Left lung (tissue), 10 donors: ENCODE data around the gene AMBRA1. TPM values are rescaled to one million over a fixed set of nuclear protein-coding genes. Genes with fewer than 3 reads are reported as not detected.

Source experiments
- ATAC-seq: fragments of 200-7000 bp; cut with Tn5 transposase; one replicate; pipeline ENCODE4 v1.9.1; 2020; ENCODE audit warnings: moderate library complexity
- DNase-seq, 4 donors: peaks; one replicate each; pipeline ENCODE4 v3.0.0-alpha.2; 2013 to 2020
- H3K27ac ChIP-seq, 2 donors: fragments of 200-600 bp; sonication (generic) in 1 of 2; one replicate each; pipeline versions ENCODE4 v1.5.0 to v1.8.0; 2020 to 2021
- H3K27me3 ChIP-seq, 2 donors: fragments of 200-600 bp; sonication (generic) in 1 of 2; one replicate each; pipeline versions ENCODE4 v1.5.0 to v1.8.0; 2020 to 2021
- H3K36me3 ChIP-seq, 2 donors: fragments of 200-600 bp; sonication (generic) in 1 of 2; one replicate each; pipeline versions ENCODE4 v1.5.0 to v1.8.0; 2020 to 2021
- H3K4me1 ChIP-seq, 2 donors: fragments of 200-600 bp; one replicate each; pipeline ENCODE4 v1.8.0; 2021
- H3K4me3 ChIP-seq, 2 donors: fragments of 200-600 bp; sonication (generic) in 1 of 2; one replicate each; pipeline versions ENCODE4 v1.5.0 to v1.8.0; 2020 to 2021; ENCODE audit warnings: mild to moderate bottlenecking in 1 of 2
- H3K9me3 ChIP-seq, 2 donors: fragments of 200-600 bp; sonication (generic) in 1 of 2; one replicate each; pipeline versions ENCODE4 v1.5.0 to v1.8.0; 2020 to 2021
- intact Hi-C, 2 donors: fragments of 100-400 bp; cut with DNase I; formaldehyde crosslinking; loops; one replicate each; pipeline versions ENCODE4 v1.11.2 to v1.14.2; 2022
- polyA plus RNA-seq, 6 donors: library from polyadenylated mRNA; unstranded; fragments of 120-200 nt; gene quantifications; one replicate each; pipeline ENCODE4 v1.2.1, GENCODE V29; 2013; ENCODE audit not compliant: insufficient read length in 6 of 6
- total RNA-seq, 2 donors: library from RNA; stranded (reverse); fragmentation: NEBNext Ultra II Directional; extraction: Animal tissue kit (Norgen Biotek cat#: 25700); gene quantifications; one replicate each; pipeline ENCODE4 v1.2.1, GENCODE V29; 2021
- TF ChIP-seq, protein P1 (sequence below), 2 donors: fragments of 200-600 bp; sonication (generic) in 1 of 2; IDR thresholded peaks; one replicate each; pipeline versions ENCODE4 v1.5.0 to v1.8.0; 2021; ENCODE audit warnings: antibody characterized with exemption in 2 of 2
- donor health status: DM: no; HTN: yes; CAD: no.
- donor health status: DM: no; HTN: no; CAD: no.

Gene AMBRA1
- total and polyA plus RNA-seq, 8 donors: 20.4 to 28.2 (median 23.7) TPM

DNA sequence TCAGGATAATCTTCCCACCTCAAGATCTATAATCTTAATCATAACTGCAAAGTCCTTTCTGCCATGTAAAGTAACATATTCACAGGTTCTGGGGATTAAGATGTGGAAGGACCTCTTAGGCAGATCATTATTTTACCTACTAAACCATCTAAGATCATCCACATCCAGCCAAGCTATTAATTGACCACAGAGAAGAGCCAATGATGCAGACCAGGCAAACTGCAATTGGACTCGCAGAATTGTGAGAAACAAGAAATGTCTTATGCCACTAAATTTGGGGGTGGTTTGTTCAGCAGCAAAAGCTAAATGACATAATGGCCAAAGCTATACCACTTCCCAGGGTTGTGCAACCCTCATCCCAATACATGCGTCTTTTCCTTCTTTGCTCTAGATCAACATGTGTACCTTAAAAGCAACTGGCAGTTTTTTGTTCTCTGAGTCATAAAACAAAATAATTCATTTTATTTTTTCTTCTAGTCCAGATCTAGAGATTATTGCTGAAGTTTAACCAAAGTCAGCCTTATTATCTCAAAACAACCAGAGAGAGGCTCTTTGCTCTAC lies 113.6 kb downstream of the AMBRA1 start:
- Histone ChIP-seq H3K4me1 (no peaks in the 10 kb centered on the region), H3K4me3 (no peak overlapping the region), H3K9me3 (no peaks in the 10 kb centered on the region), H3K36me3 (peaks cover 0 to 11% of the 10 kb centered on the region in 2 donors), H3K27ac (no peak overlapping the region), H3K27me3 (no peaks in the 10 kb centered on the region)
- no peak for ATAC-seq
- TF ChIP-seq, protein P1, sequence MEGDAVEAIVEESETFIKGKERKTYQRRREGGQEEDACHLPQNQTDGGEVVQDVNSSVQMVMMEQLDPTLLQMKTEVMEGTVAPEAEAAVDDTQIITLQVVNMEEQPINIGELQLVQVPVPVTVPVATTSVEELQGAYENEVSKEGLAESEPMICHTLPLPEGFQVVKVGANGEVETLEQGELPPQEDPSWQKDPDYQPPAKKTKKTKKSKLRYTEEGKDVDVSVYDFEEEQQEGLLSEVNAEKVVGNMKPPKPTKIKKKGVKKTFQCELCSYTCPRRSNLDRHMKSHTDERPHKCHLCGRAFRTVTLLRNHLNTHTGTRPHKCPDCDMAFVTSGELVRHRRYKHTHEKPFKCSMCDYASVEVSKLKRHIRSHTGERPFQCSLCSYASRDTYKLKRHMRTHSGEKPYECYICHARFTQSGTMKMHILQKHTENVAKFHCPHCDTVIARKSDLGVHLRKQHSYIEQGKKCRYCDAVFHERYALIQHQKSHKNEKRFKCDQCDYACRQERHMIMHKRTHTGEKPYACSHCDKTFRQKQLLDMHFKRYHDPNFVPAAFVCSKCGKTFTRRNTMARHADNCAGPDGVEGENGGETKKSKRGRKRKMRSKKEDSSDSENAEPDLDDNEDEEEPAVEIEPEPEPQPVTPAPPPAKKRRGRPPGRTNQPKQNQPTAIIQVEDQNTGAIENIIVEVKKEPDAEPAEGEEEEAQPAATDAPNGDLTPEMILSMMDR (IDR thresholded peaks at IDR 0.05): no peak
- intact Hi-C loops: no loop called here
- DNase-seq: no peak

DNA sequence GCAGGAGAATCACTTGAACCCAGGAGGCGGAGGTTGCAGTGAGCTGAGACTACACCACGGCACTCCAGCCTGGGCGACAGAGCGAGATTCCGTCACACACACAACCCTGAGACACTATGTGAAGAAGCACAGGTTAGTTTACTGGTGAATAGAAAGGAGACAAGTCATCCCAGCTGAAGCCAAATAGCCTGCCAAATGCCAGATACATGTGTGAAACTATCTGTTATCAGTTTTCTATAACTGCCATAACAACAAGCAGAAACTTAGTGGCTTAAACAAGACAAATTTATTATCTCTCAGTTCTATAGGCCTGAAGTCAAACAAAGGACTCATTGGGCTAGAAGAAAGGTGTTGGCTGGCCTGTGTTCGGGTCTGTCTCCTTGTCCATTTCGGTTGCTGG lies 114.2 kb downstream of the AMBRA1 start:
- H3K4me3 ChIP-seq: no peak overlapping the region
- H3K27ac ChIP-seq: no peak overlapping the region
- intact Hi-C loops: no loop called here
- peaks cover 0 to 11% of the 10 kb centered on the region in 2 donors for H3K36me3 ChIP-seq
- TF ChIP-seq, protein P1 (IDR thresholded peaks at IDR 0.05): no peak
- no peaks in the 10 kb centered on the region for H3K4me1 ChIP-seq
- no peak for ATAC-seq
- H3K9me3 ChIP-seq: no peaks in the 10 kb centered on the region
- no peaks in the 10 kb centered on the region for H3K27me3 ChIP-seq
- DNase-seq: no peak

DNA sequence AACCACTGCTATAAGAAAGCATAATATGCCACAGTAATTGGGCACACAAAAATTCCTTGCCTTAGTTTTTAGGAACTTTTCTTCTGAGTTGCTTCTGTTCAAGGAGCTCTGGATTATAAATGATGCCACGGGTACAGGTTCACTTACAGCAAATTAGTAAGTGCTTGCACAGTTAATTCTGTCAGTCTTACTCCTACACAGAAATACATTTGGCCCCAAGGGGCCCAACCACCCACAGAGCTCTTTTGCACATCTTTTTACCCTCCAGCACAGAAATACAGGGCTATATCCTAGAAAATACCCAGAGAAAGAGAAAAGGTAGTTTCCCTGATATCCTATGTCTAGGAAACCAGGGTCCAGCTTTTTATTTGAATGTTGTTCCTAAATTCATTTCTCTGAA lies 115.6 kb downstream of the AMBRA1 start:
- H3K4me1 ChIP-seq: peaks cover 0 to 3% of the 10 kb centered on the region in 2 donors
- TF ChIP-seq, protein P1 (IDR thresholded peaks at IDR 0.05): no peak
- H3K9me3 ChIP-seq: no peaks in the 10 kb centered on the region
- DNase-seq (no peak), ATAC-seq (no peak)
- intact Hi-C loops: no loop called here
- H3K27me3 ChIP-seq: no peaks in the 10 kb centered on the region
- no peak overlapping the region for H3K27ac ChIP-seq
- no peak overlapping the region for H3K4me3 ChIP-seq
- peaks cover 0 to 9% of the 10 kb centered on the region in 2 donors for H3K36me3 ChIP-seq

DNA sequence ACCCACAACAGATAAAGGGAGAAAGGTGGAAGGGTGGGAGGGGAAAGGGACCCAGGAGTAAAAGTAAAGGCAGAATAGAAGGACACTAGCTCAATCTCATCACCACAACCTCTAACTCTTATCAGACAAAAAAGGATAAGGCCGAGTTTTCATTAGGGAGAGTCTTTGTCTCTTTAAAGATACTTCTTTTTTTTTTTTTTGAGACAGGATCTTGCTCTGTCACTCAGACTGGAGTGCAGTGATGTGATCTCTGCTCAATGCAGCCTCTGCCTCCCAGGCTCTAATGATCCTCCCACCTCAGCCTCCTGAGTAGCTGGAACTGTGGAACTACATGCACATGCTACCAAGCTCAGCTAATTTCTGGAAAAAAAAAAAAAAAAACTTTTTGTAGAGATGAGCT lies 116.7 kb downstream of the AMBRA1 start:
- no peaks in the 10 kb centered on the region for H3K36me3 ChIP-seq
- H3K27me3 ChIP-seq: no peaks in the 10 kb centered on the region
- intact Hi-C loops: no loop called here
- H3K9me3 ChIP-seq: no peaks in the 10 kb centered on the region
- H3K4me3 ChIP-seq: no peak overlapping the region
- H3K27ac ChIP-seq: no peak overlapping the region
- no peak for ATAC-seq
- TF ChIP-seq, protein P1 (IDR thresholded peaks at IDR 0.05): no peak
- H3K4me1 ChIP-seq: peaks cover 0 to 6% of the 10 kb centered on the region in 2 donors
- no peak for DNase-seq

DNA sequence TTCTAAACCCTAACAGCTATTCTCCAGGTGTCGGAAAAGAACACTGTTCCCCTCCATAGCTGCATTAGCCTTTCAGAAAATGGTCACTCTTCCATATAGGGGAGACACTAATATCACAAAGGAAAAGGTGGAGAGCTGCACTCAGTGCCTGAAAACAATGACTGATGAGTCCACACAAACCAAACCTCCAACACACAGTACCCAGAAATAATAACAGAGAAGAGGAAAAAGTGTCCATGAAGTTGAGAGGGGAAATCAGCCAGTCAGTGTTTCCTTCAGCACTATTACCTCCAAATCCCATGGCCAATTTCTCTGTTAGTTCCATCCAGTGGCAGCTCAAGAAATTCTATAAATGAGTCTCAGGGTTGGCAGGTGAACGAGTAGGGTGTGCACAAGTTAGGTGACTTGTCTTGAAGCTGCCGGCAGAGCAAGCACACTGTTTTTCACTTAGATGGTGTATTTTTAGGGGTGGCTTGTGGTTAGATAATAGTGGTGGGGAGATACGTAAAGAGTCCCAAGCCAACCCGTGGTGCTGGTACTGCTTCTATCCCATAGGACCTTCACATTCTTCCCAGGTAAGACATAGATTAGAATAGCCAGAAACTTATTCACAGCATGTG lies 117.8 kb downstream of the AMBRA1 start:
- no peak for ATAC-seq
- Histone ChIP-seq H3K4me1 (peaks cover 6 to 7% of the 10 kb centered on the region in 2 donors), H3K27me3 (no peaks in the 10 kb centered on the region), H3K4me3 (no peak overlapping the region), H3K36me3 (no peaks in the 10 kb centered on the region), H3K9me3 (no peaks in the 10 kb centered on the region), H3K27ac (no peak overlapping the region)
- TF ChIP-seq, protein P1 (IDR thresholded peaks at IDR 0.05): no peak
- DNase-seq: no peak
- intact Hi-C loops: no loop called here
